WTC11 (cell line): Measurements from ENCODE around the gene CMTR1. TPM values are rescaled to one million over a fixed set of nuclear protein-coding genes. Genes with fewer than 3 reads are reported as not detected.

Experiments used
- ATAC-seq: fragments of 200-7000 bp; cut with Tn5 transposase; 2 replicates; pipeline ENCODE4 v1.10.0; 2021; ENCODE audit warnings: mild to moderate bottlenecking, moderate library complexity
- CTCF ChIA-PET: fragments of 300-600 bp; sonication (Branson Sonifier 250); formaldehyde crosslinking; loops from one replicate; lab custom pipeline; 2021; ENCODE audit warnings: antibody characterized with exemption; lab: Charles Lee
- POLR2A ChIA-PET: fragments of 350-600 bp; sonication (Branson Sonifier 250); formaldehyde crosslinking; loops from one replicate; lab custom pipeline; 2021; ENCODE audit warnings: antibody characterized with exemption; lab: Charles Lee
- DNase-seq: peaks from one replicate; pipeline ENCODE4 v3.0.0; 2021; ENCODE audit warnings: low spot score
- H3K27ac Mint-ChIP-seq: 2 replicates; pipeline ENCODE4 v1.8.0; 2021; ENCODE audit warnings: mixed read lengths
- H3K27me3 Mint-ChIP-seq: 2 replicates; pipeline ENCODE4 v1.8.0; 2021; ENCODE audit warnings: low read depth, mild to moderate bottlenecking, moderate library complexity, mixed read lengths
- H3K36me3 Mint-ChIP-seq: 2 replicates; pipeline ENCODE4 v1.8.0; 2021; ENCODE audit warnings: mixed read lengths
- H3K4me1 Mint-ChIP-seq: 2 replicates; pipeline ENCODE4 v1.8.0; 2022; ENCODE audit warnings: mixed read lengths
- H3K4me3 Mint-ChIP-seq: 2 replicates; pipeline ENCODE4 v1.8.0; 2021; ENCODE audit warnings: mild to moderate bottlenecking, moderate library complexity, mixed read lengths
- H3K9me3 Mint-ChIP-seq: 2 replicates; pipeline ENCODE4 v1.8.0; 2021; ENCODE audit warnings: mixed read lengths
- E2F4 ChIP-seq: sonication (generic); formaldehyde crosslinking; IDR thresholded peaks from 2 replicates; pipeline ENCODE4 v1.8.1; 2022; ENCODE audit warnings: low read depth, mild to moderate bottlenecking, moderate library complexity, missing genetic modification reagents, borderline replicate concordance
- E2F5 ChIP-seq: sonication (generic); formaldehyde crosslinking; IDR thresholded peaks from 2 replicates; pipeline ENCODE4 v1.8.1; 2022; ENCODE audit warnings: mild to moderate bottlenecking, moderate library complexity, missing genetic modification reagents
- FOXP1 ChIP-seq: sonication (generic); formaldehyde crosslinking; IDR thresholded peaks from 2 replicates; pipeline ENCODE4 v1.8.0; 2022; ENCODE audit warnings: missing genetic modification reagents, mild to moderate bottlenecking, moderate library complexity, borderline replicate concordance
- FOXP4 ChIP-seq: sonication (generic); formaldehyde crosslinking; IDR thresholded peaks from 2 replicates; pipeline ENCODE4 v1.8.0; 2022; ENCODE audit warnings: mild to moderate bottlenecking, missing genetic modification reagents
- GTF2I ChIP-seq: fragments of 250-450 bp; sonication (Bioruptor Pico); conservative IDR thresholded peaks from 2 replicates; pipeline ENCODE4 v1.4.0; 2021; ENCODE audit warnings: mild to moderate bottlenecking
- IRF2 ChIP-seq: sonication (generic); formaldehyde crosslinking; IDR thresholded peaks from 2 replicates; pipeline ENCODE4 v1.8.0; 2022; ENCODE audit warnings: low read depth, missing genetic modification reagents, borderline replicate concordance
- MAX ChIP-seq: sonication (generic); formaldehyde crosslinking; IDR thresholded peaks from 2 replicates; pipeline ENCODE4 v1.8.0; 2022; ENCODE audit warnings: mild to moderate bottlenecking, missing genetic modification reagents
- MXD4 ChIP-seq: fragments of 250-450 bp; sonication (Bioruptor Pico); IDR thresholded peaks from 2 replicates; pipeline ENCODE4 v1.8.0; 2021; ENCODE audit warnings: mild to moderate bottlenecking, moderate library complexity, borderline replicate concordance
- NFYB ChIP-seq: sonication (generic); formaldehyde crosslinking; conservative IDR thresholded peaks from 2 replicates; pipeline ENCODE4 v1.8.0; 2022; ENCODE audit warnings: low read depth, missing genetic modification reagents
- RELA ChIP-seq: sonication (generic); formaldehyde crosslinking; IDR thresholded peaks from 2 replicates; pipeline ENCODE4 v1.8.1; 2022; ENCODE audit warnings: missing genetic modification reagents, mild to moderate bottlenecking, borderline replicate concordance
- USF2 ChIP-seq: sonication (generic); formaldehyde crosslinking; IDR thresholded peaks from 2 replicates; pipeline ENCODE4 v1.8.1; 2023; ENCODE audit warnings: mild to moderate bottlenecking, missing genetic modification reagents, moderate library complexity
- ZNF423 ChIP-seq: fragments of 250-450 bp; sonication (Bioruptor Pico); IDR thresholded peaks from 2 replicates; pipeline ENCODE4 v2.1.2; 2022; ENCODE audit warnings: mild to moderate bottlenecking, moderate library complexity
- ZNF512 ChIP-seq: sonication (generic); formaldehyde crosslinking; IDR thresholded peaks from 2 replicates; pipeline ENCODE4 v1.8.1; 2022; ENCODE audit warnings: missing genetic modification reagents, borderline replicate concordance
- total RNA-seq: library from RNA; stranded (reverse); gene quantifications from 3 replicates; pipeline ENCODE4 v1.2.3, GENCODE V29; 2021
- TF ChIP-seq, protein P1 (sequence below): sonication (generic); formaldehyde crosslinking; IDR thresholded peaks from 2 replicates; pipeline ENCODE4 v1.8.0; 2023; ENCODE audit warnings: mild to moderate bottlenecking, missing genetic modification reagents
- TF ChIP-seq, protein P2 (sequence below): sonication (generic); formaldehyde crosslinking; IDR thresholded peaks from 2 replicates; pipeline ENCODE4 v1.8.1; 2023; ENCODE audit warnings: mild to moderate bottlenecking, moderate library complexity, missing genetic modification reagents

The CMTR1 gene
- total RNA-seq, 1 experiment from 2014 or later = 38.6 TPM

DNA sequence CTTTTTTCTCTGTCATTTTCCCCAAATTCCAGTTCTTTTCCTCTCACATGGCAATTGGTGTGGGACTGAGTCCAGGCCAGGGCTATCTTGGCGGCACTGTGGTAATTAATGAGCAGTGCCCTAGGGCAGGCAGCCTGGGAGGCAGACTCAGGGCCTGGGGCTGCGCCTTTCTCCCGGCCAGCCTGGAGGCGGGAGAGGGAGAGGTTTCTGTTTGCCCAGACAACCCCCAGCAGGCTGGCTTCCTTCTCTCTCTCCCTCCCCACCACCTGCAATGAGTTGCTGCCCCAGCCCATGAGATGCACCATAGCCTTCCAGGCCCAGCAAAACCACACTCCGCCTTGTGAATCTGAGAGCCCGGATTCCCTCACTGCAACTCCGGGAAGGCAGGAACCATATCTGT, 81.8 kb downstream of the CMTR1 start:
- H3K27me3 Mint-ChIP-seq = peaks cover 52% of the 10 kb centered on the region
- no peak for DNase-seq
- CTCF ChIA-PET = interaction anchor here (1.3 to 3.0 kb wide), 2 partner anchors 22 to 177 kb away, joined by 3 to 18 read pairs; no protein-coding TSS in a partner anchor
- peaks cover 7% of the 10 kb centered on the region for H3K9me3 Mint-ChIP-seq
- no peak overlapping the region for H3K4me3 Mint-ChIP-seq
- POLR2A ChIA-PET = no interaction called here
- ATAC-seq = no peak
- no peak overlapping the region for H3K27ac Mint-ChIP-seq
- 0 out of 2 replicates have a peak, but pooled peaks cover under 1% of the 10 kb centered on the region for H3K36me3 Mint-ChIP-seq
- H3K4me1 Mint-ChIP-seq = peaks cover 70% of the 10 kb centered on the region
- no peak for TF ChIP-seq ZNF512 (CRISPR knock-in tag)

GRCh38 chr6:37515712-37516075, 82.7 kb downstream of the CMTR1 start:
- POLR2A ChIA-PET = interaction anchor here (1.4 kb wide), 1 partner anchor 133 kb away, joined by 3 read pairs; no protein-coding TSS in a partner anchor
- no peak overlapping the region for H3K27ac Mint-ChIP-seq
- no peak for DNase-seq
- no peaks in the 10 kb centered on the region for H3K36me3 Mint-ChIP-seq
- H3K4me1 Mint-ChIP-seq = peaks cover 66% of the 10 kb centered on the region
- H3K27me3 Mint-ChIP-seq = peaks cover 49% of the 10 kb centered on the region
- TF ChIP-seq RELA = no peak
- no peak for TF ChIP-seq ZNF423 (CRISPR knock-in tag)
- no peak for TF ChIP-seq MXD4 (CRISPR knock-in tag)
- TF ChIP-seq IRF2 = no peak
- no peak for TF ChIP-seq FOXP1 (CRISPR knock-in tag)
- TF ChIP-seq, protein P1, sequence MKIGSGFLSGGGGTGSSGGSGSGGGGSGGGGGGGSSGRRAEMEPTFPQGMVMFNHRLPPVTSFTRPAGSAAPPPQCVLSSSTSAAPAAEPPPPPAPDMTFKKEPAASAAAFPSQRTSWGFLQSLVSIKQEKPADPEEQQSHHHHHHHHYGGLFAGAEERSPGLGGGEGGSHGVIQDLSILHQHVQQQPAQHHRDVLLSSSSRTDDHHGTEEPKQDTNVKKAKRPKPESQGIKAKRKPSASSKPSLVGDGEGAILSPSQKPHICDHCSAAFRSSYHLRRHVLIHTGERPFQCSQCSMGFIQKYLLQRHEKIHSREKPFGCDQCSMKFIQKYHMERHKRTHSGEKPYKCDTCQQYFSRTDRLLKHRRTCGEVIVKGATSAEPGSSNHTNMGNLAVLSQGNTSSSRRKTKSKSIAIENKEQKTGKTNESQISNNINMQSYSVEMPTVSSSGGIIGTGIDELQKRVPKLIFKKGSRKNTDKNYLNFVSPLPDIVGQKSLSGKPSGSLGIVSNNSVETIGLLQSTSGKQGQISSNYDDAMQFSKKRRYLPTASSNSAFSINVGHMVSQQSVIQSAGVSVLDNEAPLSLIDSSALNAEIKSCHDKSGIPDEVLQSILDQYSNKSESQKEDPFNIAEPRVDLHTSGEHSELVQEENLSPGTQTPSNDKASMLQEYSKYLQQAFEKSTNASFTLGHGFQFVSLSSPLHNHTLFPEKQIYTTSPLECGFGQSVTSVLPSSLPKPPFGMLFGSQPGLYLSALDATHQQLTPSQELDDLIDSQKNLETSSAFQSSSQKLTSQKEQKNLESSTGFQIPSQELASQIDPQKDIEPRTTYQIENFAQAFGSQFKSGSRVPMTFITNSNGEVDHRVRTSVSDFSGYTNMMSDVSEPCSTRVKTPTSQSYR = no peak
- TF ChIP-seq ZNF512 (CRISPR knock-in tag) = no peak
- no peak for TF ChIP-seq USF2 (CRISPR knock-in tag)
- TF ChIP-seq, protein P2, sequence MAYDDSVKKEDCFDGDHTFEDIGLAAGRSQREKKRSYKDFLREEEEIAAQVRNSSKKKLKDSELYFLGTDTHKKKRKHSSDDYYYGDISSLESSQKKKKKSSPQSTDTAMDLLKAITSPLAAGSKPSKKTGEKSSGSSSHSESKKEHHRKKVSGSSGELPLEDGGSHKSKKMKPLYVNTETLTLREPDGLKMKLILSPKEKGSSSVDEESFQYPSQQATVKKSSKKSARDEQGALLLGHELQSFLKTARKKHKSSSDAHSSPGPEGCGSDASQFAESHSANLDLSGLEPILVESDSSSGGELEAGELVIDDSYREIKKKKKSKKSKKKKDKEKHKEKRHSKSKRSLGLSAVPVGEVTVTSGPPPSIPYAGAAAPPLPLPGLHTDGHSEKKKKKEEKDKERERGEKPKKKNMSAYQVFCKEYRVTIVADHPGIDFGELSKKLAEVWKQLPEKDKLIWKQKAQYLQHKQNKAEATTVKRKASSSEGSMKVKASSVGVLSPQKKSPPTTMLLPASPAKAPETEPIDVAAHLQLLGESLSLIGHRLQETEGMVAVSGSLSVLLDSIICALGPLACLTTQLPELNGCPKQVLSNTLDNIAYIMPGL (CRISPR knock-in tag) = no peak
- no peak for TF ChIP-seq GTF2I (CRISPR knock-in tag)
- no peak for TF ChIP-seq MAX (CRISPR knock-in tag)
- no peak for TF ChIP-seq FOXP4 (CRISPR knock-in tag)
- TF ChIP-seq E2F4 (CRISPR knock-in tag) = no peak
- TF ChIP-seq E2F5 (CRISPR knock-in tag) = no peak
- TF ChIP-seq NFYB = no peak
- TF ChIP-seq, all 79 proteins: peak for 0
- H3K4me3 Mint-ChIP-seq = no peak overlapping the region
- CTCF ChIA-PET = interaction anchor here (0.5 to 3.0 kb wide), 6 partner anchors 16 to 295 kb away, joined by 3 to 18 read pairs (median 4); partner anchors contain the start of gene CCDC167
- H3K9me3 Mint-ChIP-seq = 0 out of 2 replicates have a peak, but pooled peaks cover 6% of the 10 kb centered on the region
- no peak for ATAC-seq
